GM19438 (cell line): Measurements from ENCODE around the gene CNMD.

Experiments used
- ATAC-seq: cut with Tn5 transposase; IDR thresholded peaks from one replicate; pipeline ENCODE4 v1.9.1; 2021; ENCODE audit warnings: low read depth; ENCODE audit not compliant: unreplicated experiment

The CNMD gene

DNA sequence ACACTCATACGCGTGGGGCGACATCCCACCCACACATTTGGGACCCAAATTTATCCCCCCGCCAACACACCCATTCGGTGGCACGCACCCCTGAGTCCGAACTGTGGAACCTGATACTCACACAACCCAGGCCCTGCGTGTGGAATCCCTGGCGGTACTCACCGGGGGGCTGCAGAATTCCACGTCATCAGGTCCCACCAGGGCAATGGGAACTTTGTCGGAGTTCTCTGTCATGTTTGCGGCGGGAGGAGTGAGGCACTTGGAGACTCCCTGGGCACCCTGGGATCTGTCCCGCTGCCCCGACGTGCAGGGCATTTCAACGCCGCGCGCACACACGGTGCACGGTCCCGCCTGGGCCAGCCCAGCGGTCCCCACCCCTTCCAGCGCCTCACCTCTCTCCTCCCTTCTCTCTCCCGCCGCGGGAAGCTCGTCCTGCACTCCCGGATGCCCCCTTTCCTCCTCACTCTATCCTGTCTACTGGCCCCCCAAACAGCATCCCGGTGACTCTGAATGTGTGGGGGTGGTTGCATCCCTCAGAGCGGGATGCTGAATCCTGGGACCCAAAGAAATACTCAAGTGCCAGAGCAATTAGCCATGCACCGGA lies at the start of gene CNMD:
TSS of gene CNMD (minus strand) at position 353 of the 604 bp plus-strand sequence. CDS start at position 234, 119 bp downstream.
- ATAC-seq = no peak

DNA sequence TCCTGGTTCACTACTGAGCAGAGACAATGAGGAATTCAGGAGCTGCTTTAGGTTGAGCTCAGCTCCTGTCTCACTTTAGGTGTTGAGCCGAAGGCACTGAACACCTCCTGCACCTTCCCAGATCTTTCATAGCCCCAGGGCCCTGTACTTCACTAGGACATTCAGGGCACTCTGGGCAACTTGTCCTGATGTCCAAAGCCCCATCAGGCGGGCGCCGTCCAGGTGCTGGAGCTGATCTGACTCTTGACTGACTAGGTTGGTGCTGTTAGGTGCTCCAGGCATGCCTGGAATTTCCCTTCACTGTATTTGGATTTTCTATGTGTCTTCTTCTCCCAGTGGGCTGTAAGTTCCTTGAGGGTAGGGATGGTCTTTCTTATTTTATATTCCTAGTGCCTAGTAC lies 48.4 kb upstream of the CNMD start:
- ATAC-seq = no peak

DNA sequence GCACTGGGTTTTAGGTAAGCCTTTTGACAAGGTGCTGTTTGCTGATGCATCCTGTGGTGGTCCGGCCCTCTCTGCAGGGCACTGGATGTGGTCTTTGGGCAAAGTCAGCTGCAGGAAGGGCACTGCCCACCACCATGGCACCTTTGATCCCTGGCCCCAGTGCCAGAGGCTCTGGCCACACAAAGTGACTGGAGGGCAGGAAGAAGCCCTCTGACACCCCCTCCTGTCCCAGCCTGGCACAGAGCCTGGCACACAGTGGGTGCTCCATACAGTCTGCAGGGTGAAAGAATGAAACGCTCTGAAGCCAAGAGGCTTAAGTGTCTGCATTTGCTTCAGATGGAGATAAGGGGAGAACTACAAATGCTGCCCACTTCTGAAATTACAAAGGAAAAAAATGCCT lies 47.6 kb upstream of the CNMD start:
- no peak for ATAC-seq

GRCh38 chr13:52786766-52787165 lies 47.1 kb upstream of the CNMD start:
- ATAC-seq = no peak

DNA sequence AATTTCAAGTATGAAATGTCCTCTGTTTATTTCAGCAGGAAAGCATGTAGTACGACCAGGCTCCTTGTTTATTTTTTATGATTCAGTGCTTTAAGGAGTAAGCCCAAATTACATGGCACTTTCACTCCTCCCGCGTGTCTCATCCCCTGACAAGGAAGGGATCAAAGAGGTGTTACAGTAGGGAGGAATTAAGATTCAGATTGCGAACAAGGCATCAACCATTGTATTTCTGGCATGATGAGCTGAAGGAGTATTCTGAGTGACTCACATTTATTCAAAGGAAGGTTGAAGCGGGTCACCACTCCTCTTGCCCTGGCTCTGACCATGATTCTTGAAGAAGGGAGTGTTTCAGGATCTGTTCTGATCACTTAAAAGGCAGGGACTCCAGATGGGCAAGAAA lies 46.1 kb upstream of the CNMD start:
- ATAC-seq = no peak

GRCh38 chr13:52784591-52785340 lies 45.1 kb upstream of the CNMD start:
- ATAC-seq = no peak

- ATAC-seq = no peak
These were observed 44.3 kb upstream of the CNMD start for GRCh38 chr13:52783943-52784342.

DNA sequence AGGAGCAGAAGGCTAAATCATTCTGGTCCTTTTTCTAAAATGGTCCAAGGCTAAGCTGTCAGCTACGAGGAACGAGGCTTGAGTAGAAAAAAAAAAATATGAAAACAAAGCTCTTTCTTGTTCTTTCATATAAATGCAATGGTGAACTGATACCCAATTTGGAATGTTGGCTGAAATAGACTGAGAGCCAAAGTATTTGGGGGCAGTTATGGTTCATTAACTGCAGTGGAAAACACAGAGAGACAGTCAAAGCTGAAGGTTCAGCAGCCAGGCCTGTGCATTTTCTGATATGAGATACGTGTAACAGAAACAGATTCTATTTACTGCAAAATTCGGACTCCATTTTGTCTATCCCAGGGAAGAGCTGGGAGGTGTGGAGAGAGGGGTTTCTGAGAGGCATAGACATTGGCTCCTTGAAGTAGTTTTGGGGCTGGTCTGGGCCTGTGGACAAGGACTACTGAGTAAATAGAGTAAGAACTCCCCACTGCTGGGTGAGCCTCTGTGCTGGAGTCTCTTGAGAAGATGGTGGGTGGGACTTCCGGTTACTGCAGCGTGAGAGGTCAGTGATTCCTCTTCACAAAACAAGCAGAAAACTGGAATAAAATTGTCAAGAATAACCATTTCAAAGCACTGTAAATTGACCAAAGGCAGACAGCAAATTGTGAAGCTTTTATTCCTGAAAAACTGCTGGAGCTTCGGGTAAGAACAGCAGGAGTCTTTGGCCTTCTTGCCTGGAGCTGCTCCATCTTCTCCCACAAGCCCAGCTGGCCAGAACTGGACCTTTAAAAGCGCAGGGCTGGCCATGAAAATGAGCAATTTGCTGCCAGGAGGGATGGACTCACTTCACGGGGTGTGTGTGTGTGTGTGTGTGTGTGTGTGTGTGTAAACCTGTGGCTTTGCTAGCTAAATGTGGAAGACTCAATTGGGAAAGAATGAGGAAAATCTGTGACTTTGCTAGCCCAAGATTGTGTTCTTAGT lies 43.1 kb upstream of the CNMD start:
- no peak for ATAC-seq

DNA sequence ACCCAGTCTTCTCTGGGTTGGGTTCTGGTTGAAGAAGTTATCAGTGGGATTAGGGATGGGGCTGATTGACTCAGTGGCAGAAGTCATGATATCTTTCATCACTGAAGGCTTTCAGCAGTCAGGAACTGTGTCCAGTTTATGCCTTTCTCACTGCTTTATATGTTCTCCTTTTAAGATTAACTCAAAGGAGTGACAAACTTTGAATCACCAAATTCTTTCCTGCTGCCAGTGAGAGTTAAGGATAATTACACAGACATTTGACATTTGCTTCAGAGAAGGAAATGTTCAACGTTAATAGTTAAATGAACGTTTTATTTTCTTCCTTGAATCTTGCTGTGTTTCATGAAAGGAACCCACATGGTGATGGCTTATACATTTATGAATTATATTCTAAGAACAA lies 41.0 kb upstream of the CNMD start:
- no peak for ATAC-seq

GRCh38 chr13:52780092-52780491 lies 40.5 kb upstream of the CNMD start:
- ATAC-seq = no peak

DNA sequence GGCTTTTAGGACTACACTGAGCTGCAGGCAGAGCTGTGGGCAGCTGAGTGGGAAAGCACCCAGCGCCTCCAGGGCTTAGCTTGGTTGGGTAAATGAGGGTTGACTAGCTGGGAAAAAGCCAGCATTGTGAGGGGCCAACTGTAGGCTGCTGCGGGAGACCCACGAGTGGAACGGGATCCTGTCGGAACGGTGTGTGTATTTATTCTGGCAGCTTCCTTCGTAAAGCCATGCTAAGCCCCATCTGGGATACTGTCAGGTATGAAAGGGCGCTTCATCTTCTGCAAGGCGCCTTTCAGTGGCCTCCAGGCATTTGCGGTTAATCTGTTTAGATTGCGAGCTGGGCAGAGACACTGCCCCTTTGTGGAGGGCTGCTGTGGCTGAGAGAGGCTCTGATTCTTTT lies 39.5 kb upstream of the CNMD start:
- no peak for ATAC-seq

- no peak for ATAC-seq
These were observed 37.1 kb upstream of the CNMD start for GRCh38 chr13:52776726-52777125.

DNA sequence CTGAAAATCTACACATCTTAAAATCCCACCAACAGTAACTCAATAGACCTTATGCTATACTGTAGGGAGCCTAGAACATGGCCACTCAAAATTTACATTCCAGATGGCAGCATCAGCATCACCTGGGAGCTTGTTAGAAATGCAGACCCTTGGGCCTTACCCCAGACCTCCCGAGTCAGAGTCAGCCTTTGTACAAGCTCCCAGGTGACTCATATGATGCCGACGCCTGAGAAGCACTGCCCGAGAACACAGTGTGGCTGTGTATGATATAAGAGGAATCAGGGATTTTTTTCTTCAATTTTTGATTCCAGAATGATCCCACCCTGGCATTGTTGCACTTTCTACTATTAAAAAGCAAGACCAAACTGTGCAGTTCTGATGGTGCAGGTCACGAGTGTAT lies 35.9 kb upstream of the CNMD start:
- ATAC-seq = no peak

GRCh38 chr13:52767949-52768516 lies 28.4 kb upstream of the CNMD start:
- ATAC-seq = no peak

DNA sequence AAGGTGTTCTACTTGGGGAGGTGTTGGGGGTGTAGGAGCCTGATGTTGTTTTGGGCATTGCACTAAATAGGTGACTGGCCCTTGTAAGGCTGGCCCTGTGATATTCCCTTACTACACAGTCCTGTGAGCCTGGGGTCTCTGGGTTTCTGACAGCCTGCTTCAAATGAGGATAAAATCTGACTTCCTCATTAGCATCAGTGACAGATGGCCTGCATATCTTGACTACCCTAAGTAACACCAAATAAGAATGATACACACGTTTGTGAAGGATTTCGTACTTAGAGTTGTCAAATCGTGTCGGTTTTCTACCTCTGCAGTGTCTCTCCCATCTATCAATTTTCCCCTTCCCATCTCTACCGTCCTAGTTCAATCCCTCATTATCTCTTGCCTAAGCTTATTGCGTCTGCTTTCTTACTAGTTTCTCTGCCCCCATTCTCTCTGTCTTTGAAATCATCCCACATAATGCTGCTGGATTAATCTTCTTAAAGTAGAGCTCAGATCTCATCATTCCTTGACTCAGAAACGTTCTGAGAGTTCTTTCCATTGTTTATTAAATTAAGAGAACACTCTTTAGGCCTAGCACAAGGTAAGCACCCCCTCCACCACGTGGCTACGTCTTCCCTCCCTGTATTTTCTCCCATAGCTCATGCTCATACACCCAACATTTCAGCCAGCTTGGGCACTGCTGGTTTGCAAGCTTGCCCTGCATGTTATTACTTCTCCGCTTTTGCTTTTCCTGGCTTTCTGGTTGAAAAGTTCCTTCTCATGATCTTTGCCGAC lies 26.2 kb upstream of the CNMD start:
- ATAC-seq = no peak

- ATAC-seq = no peak
These were observed 20.5 kb upstream of the CNMD start for GRCh38 chr13:52760077-52760476.

- ATAC-seq = no peak
These were observed 18.5 kb upstream of the CNMD start for GRCh38 chr13:52758114-52758513.

DNA sequence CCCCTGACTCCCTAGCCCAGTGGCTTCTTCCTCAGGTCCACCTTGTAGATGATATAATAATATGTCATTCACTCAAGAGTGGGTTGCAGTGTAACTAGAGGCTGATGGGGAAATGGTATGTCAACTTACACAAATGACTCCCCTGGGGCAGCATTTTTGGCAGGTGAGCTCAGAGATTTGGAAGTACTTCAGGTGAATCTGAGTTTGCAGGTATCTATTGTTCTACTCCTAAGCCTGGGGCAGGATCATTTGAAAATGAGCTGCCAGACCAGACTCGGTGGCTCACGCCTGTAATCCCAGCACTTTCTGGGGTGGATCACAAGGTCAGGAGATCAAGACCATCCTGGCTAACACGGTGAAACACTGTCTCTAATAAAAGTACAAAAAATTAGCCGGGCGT lies 11.6 kb upstream of the CNMD start:
- ATAC-seq = no peak

DNA sequence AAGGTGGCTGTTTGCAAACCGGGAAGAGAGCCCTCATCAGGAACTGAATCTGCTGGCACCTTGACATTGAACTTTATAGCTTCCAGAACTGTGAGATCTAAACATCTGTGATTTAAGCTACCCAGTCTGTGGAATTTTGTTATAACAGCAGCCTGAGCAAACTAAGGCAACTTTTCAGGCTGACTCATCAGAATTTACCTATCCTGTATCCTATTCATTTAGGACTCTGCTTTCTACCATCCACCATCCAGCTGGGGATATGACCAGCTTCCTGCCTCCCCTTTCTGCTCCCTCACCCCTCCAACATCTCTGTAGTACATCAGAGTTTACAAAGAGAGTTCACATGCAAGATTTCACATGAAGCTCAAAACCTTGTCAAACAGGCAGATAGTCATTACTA lies 11.1 kb upstream of the CNMD start:
- ATAC-seq = no peak

DNA sequence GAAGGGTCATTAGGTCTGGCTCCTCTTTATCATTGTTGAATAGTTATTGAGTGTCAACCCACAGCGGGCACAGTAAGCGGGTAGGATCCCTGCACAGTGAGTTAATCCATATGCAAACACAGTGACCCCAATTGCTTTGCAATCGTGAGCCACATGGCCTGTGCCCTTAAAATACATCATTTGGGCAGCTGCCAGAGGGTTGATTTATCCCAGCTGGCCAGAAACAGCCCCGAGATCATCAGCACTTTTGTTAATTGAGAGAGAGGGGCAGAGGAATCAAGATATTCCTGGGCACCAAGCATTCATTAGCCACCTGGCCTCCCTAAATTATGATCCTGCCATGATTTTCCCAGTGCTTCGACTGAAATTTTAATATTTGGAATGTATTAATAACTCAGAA lies 9.8 kb upstream of the CNMD start:
- no peak for ATAC-seq
